Brain microvascular endothelial cell (primary cell): ENCODE measurements around the gene ADNP2.

Experiments
- DNase-seq: peaks from one replicate; pipeline ENCODE4 v3.0.0-alpha.2; 2020
- H3K27ac ChIP-seq: fragments of 250-450 bp; sonication (Bioruptor Pico); 2 replicates; pipeline ENCODE4 v1.5.1; 2020; ENCODE audit warnings: mild to moderate bottlenecking, moderate library complexity
- H3K27me3 ChIP-seq: fragments of 250-450 bp; sonication (Bioruptor Pico); replicated peaks from 2 replicates; pipeline ENCODE4 v1.5.1; 2020; ENCODE audit warnings: mild to moderate bottlenecking
- H3K36me3 ChIP-seq: fragments of 250-450 bp; sonication (Bioruptor Pico); replicated peaks from 2 replicates; pipeline ENCODE4 v1.5.1; 2020; ENCODE audit warnings: mild to moderate bottlenecking
- H3K4me3 ChIP-seq: 2 replicates; pipeline ENCODE4 v1.5.1; 2011; ENCODE audit warnings: low read depth, mild to moderate bottlenecking, control low read depth, low read length, moderate library complexity
- in situ Hi-C: cut with HindIII; loops from 2 replicates; pipeline ENCODE4 v1.10.0; 2017; ENCODE audit warnings: low sequenced_read_pairs, low pct_ligation_motif_present
- TF ChIP-seq, protein P1 (sequence below): IDR thresholded peaks from 2 replicates; pipeline ENCODE4 v1.5.1; 2011; ENCODE audit warnings: low read depth, mild to moderate bottlenecking, moderate library complexity, low read length, control low read depth, inconsistent platforms; ENCODE audit errors: missing control alignments

Gene ADNP2

DNA sequence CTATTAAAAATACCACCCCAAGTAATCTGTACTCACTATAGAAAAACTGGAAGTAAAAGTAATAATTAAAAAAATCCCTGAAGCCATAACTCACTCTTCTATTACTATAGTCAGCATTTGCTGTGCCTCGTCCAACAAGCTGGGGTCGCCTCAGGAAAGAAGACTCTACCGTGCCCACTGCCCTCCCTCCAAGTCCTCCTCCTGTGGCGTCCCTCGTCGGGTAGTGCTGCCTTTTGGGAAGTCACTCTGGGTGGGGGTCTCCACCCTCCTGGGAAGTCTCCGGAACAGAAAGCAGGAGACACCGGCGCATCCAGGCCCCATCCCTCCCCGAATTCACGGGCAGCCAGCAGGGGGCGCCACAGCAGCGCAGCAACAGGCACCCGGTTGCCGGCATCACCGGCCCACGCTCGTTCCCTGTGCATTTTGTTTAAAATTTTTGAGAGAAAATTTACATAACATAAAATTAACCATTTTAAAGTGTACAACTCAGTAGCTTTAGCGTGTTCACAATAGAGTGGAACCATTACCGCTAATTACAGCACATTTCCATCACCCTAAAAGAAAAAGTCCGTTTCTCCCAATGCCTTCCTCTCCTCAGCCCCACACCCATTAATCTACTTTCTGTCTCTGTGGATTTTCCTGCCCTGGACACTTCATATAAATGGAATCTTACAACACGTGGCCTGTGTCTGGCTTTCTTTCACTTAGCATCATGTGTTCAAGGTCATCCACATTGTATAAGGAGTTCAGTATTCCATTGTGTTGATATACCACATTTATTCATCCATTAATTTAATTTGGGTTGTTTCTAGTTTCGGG lies 62.2 kb downstream of the ADNP2 start:
- in situ Hi-C loops = no loop called here
- TF ChIP-seq, protein P1, sequence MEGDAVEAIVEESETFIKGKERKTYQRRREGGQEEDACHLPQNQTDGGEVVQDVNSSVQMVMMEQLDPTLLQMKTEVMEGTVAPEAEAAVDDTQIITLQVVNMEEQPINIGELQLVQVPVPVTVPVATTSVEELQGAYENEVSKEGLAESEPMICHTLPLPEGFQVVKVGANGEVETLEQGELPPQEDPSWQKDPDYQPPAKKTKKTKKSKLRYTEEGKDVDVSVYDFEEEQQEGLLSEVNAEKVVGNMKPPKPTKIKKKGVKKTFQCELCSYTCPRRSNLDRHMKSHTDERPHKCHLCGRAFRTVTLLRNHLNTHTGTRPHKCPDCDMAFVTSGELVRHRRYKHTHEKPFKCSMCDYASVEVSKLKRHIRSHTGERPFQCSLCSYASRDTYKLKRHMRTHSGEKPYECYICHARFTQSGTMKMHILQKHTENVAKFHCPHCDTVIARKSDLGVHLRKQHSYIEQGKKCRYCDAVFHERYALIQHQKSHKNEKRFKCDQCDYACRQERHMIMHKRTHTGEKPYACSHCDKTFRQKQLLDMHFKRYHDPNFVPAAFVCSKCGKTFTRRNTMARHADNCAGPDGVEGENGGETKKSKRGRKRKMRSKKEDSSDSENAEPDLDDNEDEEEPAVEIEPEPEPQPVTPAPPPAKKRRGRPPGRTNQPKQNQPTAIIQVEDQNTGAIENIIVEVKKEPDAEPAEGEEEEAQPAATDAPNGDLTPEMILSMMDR = peak; percentile 95
- H3K36me3 ChIP-seq = no peaks in the 10 kb centered on the region
- no peak overlapping the region for H3K27ac ChIP-seq
- no peaks in the 10 kb centered on the region for H3K27me3 ChIP-seq
- no peak for DNase-seq
- peak overlapping the region; percentile 9 for H3K4me3 ChIP-seq

DNA sequence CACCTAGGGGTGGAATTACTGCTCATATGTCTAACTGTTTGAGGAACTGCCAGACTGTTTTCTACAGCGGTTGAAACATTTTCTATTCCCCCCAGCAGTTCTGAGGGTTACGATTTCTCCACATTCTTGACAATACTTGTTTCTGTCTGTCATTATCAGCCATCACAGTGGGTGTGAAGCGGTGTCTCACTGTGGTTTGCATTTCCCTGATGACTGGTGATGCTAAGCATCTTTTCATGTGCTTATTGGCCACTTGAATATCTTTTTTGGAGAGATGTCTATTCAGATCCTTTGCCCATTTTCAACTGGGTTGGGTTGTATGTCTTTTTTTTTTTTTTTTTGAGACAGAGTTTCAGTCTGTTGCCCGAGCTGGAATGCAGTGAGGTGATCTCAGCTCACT lies 63.0 kb downstream of the ADNP2 start:
- Histone ChIP-seq H3K27me3 (no peaks in the 10 kb centered on the region), H3K36me3 (no peaks in the 10 kb centered on the region), H3K4me3 (no peak overlapping the region), H3K27ac (no peak overlapping the region)
- in situ Hi-C loops = no loop called here
- DNase-seq = no peak
- TF ChIP-seq, protein P1 = no peak

- no peak overlapping the region for H3K4me3 ChIP-seq
- no peaks in the 10 kb centered on the region for H3K27me3 ChIP-seq
- TF ChIP-seq, protein P1 = no peak
- no peak overlapping the region for H3K27ac ChIP-seq
- H3K36me3 ChIP-seq = no peaks in the 10 kb centered on the region
- in situ Hi-C loops = no loop called here
- DNase-seq = no peak
Observed at GRCh38 chr18:80173060-80173459, 64.0 kb downstream of the ADNP2 start.

GRCh38 chr18:80175451-80176204 lies 66.6 kb downstream of the ADNP2 start:
- in situ Hi-C loops = no loop called here
- DNase-seq = peak; percentile 48
- H3K27me3 ChIP-seq = no peaks in the 10 kb centered on the region
- TF ChIP-seq, protein P1 = no peak
- H3K27ac ChIP-seq = no peak overlapping the region
- H3K4me3 ChIP-seq = no peak overlapping the region
- no peaks in the 10 kb centered on the region for H3K36me3 ChIP-seq

- Histone ChIP-seq H3K27me3 (no peaks in the 10 kb centered on the region), H3K27ac (no peak overlapping the region), H3K4me3 (no peak overlapping the region), H3K36me3 (no peaks in the 10 kb centered on the region)
- in situ Hi-C loops = no loop called here
- DNase-seq = no peak
- TF ChIP-seq, protein P1 = no peak
Observed at GRCh38 chr18:80176334-80177073, 67.4 kb downstream of the ADNP2 start.
